Caco-2 (cell line): ENCODE results near the gene RPP25L. TPM values are rescaled to one million over a fixed set of nuclear protein-coding genes. Genes with fewer than 3 reads are reported as not detected.

ENCODE experiments used
- BruUV-seq: library from RNA; stranded (reverse); fragments of 400-500 nt; replicated peaks from 2 replicates; lab custom pipeline; 2021; lab: Mats Ljungman, UMichigan
- CTCF ChIA-PET: fragments of 300-600 bp; sonication (Branson Sonifier 250); formaldehyde crosslinking; loops from one replicate; lab custom pipeline; 2022; ENCODE audit warnings: antibody characterized with exemption; lab: Charles Lee
- POLR2A ChIA-PET: fragments of 300-600 bp; sonication (Branson Sonifier 250); formaldehyde crosslinking; loops from one replicate; lab custom pipeline; 2022; ENCODE audit warnings: antibody characterized with exemption; lab: Charles Lee
- DNase-seq, 2 experiments: peaks; one replicate each; pipeline versions ENCODE4 v3.0.0 to v3.0.0-alpha.2; 2020 to 2022
- H3K27me3 ChIP-seq: replicated peaks from 2 replicates; pipeline ENCODE4 v1.6.0; 2011; ENCODE audit warnings: low read length; ENCODE audit not compliant: control insufficient read depth, insufficient read depth
- H3K36me3 ChIP-seq: 2 replicates; pipeline ENCODE4 v1.5.1; 2011; ENCODE audit warnings: low read length; ENCODE audit not compliant: control insufficient read depth, insufficient read depth
- H3K4me1 ChIP-seq: fragments of 250-450 bp; sonication (Bioruptor Pico); 2 replicates; pipeline ENCODE4 v1.5.1; 2020; ENCODE audit warnings: mild to moderate bottlenecking
- H3K4me3 ChIP-seq: 2 replicates; pipeline ENCODE4 v1.5.1; 2011; ENCODE audit warnings: low read depth, mild to moderate bottlenecking, control low read depth, low read length
- H3K9me3 ChIP-seq: fragments of 250-450 bp; sonication (Bioruptor Pico); 2 replicates; pipeline ENCODE4 v1.5.1; 2020; ENCODE audit warnings: mild to moderate bottlenecking, moderate library complexity
- H3K27ac Mint-ChIP-seq: one replicate; pipeline ENCODE4 v1.8.0; 2022; ENCODE audit warnings: mixed read lengths; ENCODE audit not compliant: unreplicated experiment
- H3K27me3 Mint-ChIP-seq: one replicate; pipeline ENCODE4 v1.8.0; 2022; ENCODE audit warnings: mixed read lengths; ENCODE audit not compliant: insufficient read depth, unreplicated experiment
- H3K36me3 Mint-ChIP-seq: one replicate; pipeline ENCODE4 v1.8.0; 2022; ENCODE audit warnings: mild to moderate bottlenecking, mixed read lengths; ENCODE audit not compliant: insufficient read depth, unreplicated experiment
- H3K4me1 Mint-ChIP-seq: one replicate; pipeline ENCODE4 v1.8.0; 2022; ENCODE audit warnings: low read depth, mixed read lengths; ENCODE audit not compliant: unreplicated experiment
- H3K4me3 Mint-ChIP-seq: one replicate; pipeline ENCODE4 v1.8.0; 2022; ENCODE audit warnings: mild to moderate bottlenecking, moderate library complexity, mixed read lengths; ENCODE audit not compliant: unreplicated experiment
- H3K9me3 Mint-ChIP-seq: one replicate; pipeline ENCODE4 v1.8.0; 2022; ENCODE audit warnings: mixed read lengths; ENCODE audit not compliant: unreplicated experiment
- intact Hi-C: fragments of 100-400 bp; cut with micrococcal nuclease; formaldehyde crosslinking; loops from one replicate; pipeline ENCODE4 v1.10.0; 2022; ENCODE audit not compliant: unreplicated experiment
- total RNA-seq: library from RNA; stranded (reverse); gene quantifications from 2 replicates; pipeline ENCODE4 v1.2.3, GENCODE V29; 2022
- TF ChIP-seq, protein P1 (sequence below), 2 experiments: fragments of 200-600 bp in 1 of 2; IDR thresholded peaks; 1 replicate in 1 of 2; 2 replicates in 1 of 2; pipeline versions ENCODE4 v1.5.1 to v1.8.0; 2011 to 2022; ENCODE audit warnings: antibody characterized with exemption in 1 of 2, control low read depth in 1 of 2, inconsistent platforms in 1 of 2, low read depth in 1 of 2, low read length in 1 of 2, mild to moderate bottlenecking in 1 of 2, moderate library complexity in 1 of 2; ENCODE audit not compliant: insufficient read depth in 1 of 2, severe bottlenecking in 1 of 2, unreplicated experiment in 1 of 2

RPP25L gene
- total RNA-seq, 1 experiment from 2014 or later, result 27.4 TPM

DNA sequence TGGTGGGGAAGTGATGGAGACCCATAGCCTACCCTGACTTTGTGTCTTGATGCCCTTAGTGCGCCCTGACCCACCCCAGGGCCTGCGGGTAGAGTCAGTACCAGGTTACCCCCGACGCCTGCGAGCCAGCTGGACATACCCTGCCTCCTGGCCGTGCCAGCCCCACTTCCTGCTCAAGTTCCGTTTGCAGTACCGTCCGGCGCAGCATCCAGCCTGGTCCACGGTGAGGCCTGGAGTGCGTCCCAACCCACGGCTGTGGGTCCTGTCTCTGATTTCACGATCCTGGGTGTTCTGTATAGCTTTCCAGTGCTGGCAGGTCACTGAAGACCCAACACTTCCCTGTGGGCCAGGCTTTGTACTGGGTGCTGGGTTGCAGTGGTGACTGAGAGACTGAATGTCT lies 46.6 kb upstream of the RPP25L start:
- H3K36me3 Mint-ChIP-seq, result no peaks in the 10 kb centered on the region
- no peaks in the 10 kb centered on the region for H3K9me3 ChIP-seq
- intact Hi-C loops, result loop anchor here (10.0 kb wide), 1 partner anchor 46 kb away; no protein-coding TSS in a partner anchor
- no peak for DNase-seq
- H3K4me3 Mint-ChIP-seq, result no peak overlapping the region
- no peaks in the 10 kb centered on the region for H3K36me3 ChIP-seq
- H3K4me1 Mint-ChIP-seq, result peaks cover 10% of the 10 kb centered on the region
- no TSS peak for BruUV-seq
- POLR2A ChIA-PET, result no interaction called here
- peaks cover 7% of the 10 kb centered on the region for H3K4me1 ChIP-seq
- no peaks in the 10 kb centered on the region for H3K27me3 Mint-ChIP-seq
- TF ChIP-seq, protein P1, sequence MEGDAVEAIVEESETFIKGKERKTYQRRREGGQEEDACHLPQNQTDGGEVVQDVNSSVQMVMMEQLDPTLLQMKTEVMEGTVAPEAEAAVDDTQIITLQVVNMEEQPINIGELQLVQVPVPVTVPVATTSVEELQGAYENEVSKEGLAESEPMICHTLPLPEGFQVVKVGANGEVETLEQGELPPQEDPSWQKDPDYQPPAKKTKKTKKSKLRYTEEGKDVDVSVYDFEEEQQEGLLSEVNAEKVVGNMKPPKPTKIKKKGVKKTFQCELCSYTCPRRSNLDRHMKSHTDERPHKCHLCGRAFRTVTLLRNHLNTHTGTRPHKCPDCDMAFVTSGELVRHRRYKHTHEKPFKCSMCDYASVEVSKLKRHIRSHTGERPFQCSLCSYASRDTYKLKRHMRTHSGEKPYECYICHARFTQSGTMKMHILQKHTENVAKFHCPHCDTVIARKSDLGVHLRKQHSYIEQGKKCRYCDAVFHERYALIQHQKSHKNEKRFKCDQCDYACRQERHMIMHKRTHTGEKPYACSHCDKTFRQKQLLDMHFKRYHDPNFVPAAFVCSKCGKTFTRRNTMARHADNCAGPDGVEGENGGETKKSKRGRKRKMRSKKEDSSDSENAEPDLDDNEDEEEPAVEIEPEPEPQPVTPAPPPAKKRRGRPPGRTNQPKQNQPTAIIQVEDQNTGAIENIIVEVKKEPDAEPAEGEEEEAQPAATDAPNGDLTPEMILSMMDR (IDR thresholded peaks at IDR 0.05; ENCODE audit: insufficient read depth in 1 of 2, low read depth in 1 of 2, low read length in 1 of 2, severe bottlenecking in 1 of 2, unreplicated experiment in 1 of 2), result no peak
- CTCF ChIA-PET, result no interaction called here
- no peaks in the 10 kb centered on the region for H3K9me3 Mint-ChIP-seq
- H3K27ac Mint-ChIP-seq, result no peak overlapping the region
- no peaks in the 10 kb centered on the region for H3K27me3 ChIP-seq
- no peak overlapping the region for H3K4me3 ChIP-seq

DNA sequence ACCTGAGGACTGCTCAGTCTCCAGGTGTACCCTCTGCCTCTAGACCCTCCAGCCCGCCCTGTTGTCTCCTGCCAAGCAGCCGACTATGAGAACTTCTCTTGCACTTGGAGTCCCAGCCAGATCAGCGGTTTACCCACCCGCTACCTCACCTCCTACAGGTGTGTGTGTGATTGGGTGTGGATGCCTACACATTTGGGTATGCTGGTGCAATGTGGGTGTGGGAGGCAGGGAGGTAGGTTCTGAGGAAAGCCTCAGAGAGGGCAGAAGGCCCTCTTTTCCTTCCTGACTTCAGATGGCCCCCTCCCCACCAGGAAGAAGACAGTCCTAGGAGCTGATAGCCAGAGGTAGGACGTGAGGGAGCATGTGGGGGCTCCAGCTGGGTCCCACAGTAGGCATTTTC lies 45.1 kb upstream of the RPP25L start:
- Histone ChIP-seq H3K27me3 (no peaks in the 10 kb centered on the region), H3K4me1 (peaks cover 15% of the 10 kb centered on the region), H3K9me3 (no peaks in the 10 kb centered on the region), H3K36me3 (no peaks in the 10 kb centered on the region), H3K4me3 (no peak overlapping the region)
- intact Hi-C loops, result loop anchor here (10.0 kb wide), 1 partner anchor 48 kb away; no protein-coding TSS in a partner anchor
- H3K9me3 Mint-ChIP-seq, result no peaks in the 10 kb centered on the region
- peaks cover 14% of the 10 kb centered on the region for H3K4me1 Mint-ChIP-seq
- H3K4me3 Mint-ChIP-seq, result no peak overlapping the region
- ChIA-PET POLR2A (no interaction called here), CTCF (no interaction called here)
- no peak for DNase-seq
- TF ChIP-seq, protein P1 (IDR thresholded peaks at IDR 0.05; ENCODE audit: insufficient read depth in 1 of 2, low read depth in 1 of 2, low read length in 1 of 2, severe bottlenecking in 1 of 2, unreplicated experiment in 1 of 2), result no peak
- H3K36me3 Mint-ChIP-seq, result peaks cover 7% of the 10 kb centered on the region
- H3K27me3 Mint-ChIP-seq, result no peaks in the 10 kb centered on the region
- BruUV-seq, result no TSS peak
- H3K27ac Mint-ChIP-seq, result no peak overlapping the region

DNA sequence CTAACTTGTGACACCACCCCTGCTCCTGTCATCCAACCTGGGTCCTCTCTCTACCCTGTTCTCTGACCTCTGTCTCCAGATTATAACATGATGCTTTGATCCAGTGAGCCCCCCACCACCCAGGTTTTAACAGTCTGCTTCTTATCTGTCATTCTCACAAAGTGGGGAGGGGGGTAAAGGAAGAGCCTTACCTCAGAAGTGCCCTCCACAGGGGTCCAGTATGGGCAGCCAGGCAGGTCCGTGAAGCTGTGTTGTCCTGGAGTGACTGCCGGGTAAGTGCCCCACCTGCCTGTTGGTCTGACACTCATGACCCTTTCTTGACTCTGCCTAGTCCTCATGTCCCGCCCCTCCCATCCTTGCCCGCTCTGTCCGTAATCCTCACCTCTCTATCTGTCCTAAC lies 43.5 kb upstream of the RPP25L start:
- no peak overlapping the region for H3K4me3 ChIP-seq
- DNase-seq, result no peak
- H3K9me3 ChIP-seq, result no peaks in the 10 kb centered on the region
- intact Hi-C loops, result loop anchor here (10.0 kb wide), 1 partner anchor 49 kb away; no protein-coding TSS in a partner anchor
- POLR2A ChIA-PET, result no interaction called here
- BruUV-seq, result no TSS peak
- CTCF ChIA-PET, result interaction anchor here (1.0 kb wide), 1 partner anchor 9 kb away, joined by 3 read pairs; the partner anchor contains the start of gene GALT
- H3K4me1 ChIP-seq, result peaks cover 23% of the 10 kb centered on the region
- TF ChIP-seq, protein P1 (IDR thresholded peaks at IDR 0.05; ENCODE audit: insufficient read depth in 1 of 2, low read depth in 1 of 2, low read length in 1 of 2, severe bottlenecking in 1 of 2, unreplicated experiment in 1 of 2), result no peak
- Mint-ChIP-seq H3K4me3 (no peak overlapping the region), H3K4me1 (peaks cover 20% of the 10 kb centered on the region), H3K27ac (no peak overlapping the region), H3K27me3 (no peaks in the 10 kb centered on the region), H3K9me3 (no peaks in the 10 kb centered on the region), H3K36me3 (peaks cover 13% of the 10 kb centered on the region)
- H3K27me3 ChIP-seq, result no peaks in the 10 kb centered on the region
- no peaks in the 10 kb centered on the region for H3K36me3 ChIP-seq
